IgD-negative memory B cell (primary cell): ENCODE data around the gene UFC1. TPM values are rescaled to one million over a fixed set of nuclear protein-coding genes. Genes with fewer than 3 reads are reported as not detected.

Experiments
- H3K27ac Mint-ChIP-seq, 3 donors: one replicate each; pipeline ENCODE4 v1.8.0; 2020 to 2022; ENCODE audit warnings: mild to moderate bottlenecking in 3 of 3, mixed read lengths in 3 of 3, moderate library complexity in 1 of 3
- H3K27me3 Mint-ChIP-seq: one replicate; pipeline ENCODE4 v1.8.0; 2021; ENCODE audit warnings: mixed read lengths
- H3K36me3 Mint-ChIP-seq: one replicate; pipeline ENCODE4 v1.8.0; 2020; ENCODE audit warnings: mild to moderate bottlenecking, mixed read lengths
- H3K4me1 Mint-ChIP-seq, 3 donors: one replicate each; pipeline ENCODE4 v1.8.0; 2020 to 2022; ENCODE audit warnings: mixed read lengths in 3 of 3, mild to moderate bottlenecking in 1 of 3
- H3K4me3 Mint-ChIP-seq, 4 donors: one replicate each; pipeline ENCODE4 v1.8.0; 2020 to 2022; ENCODE audit warnings: mild to moderate bottlenecking in 4 of 4, mixed read lengths in 4 of 4, moderate library complexity in 3 of 4
- H3K9me3 Mint-ChIP-seq, 3 donors: one replicate each; pipeline ENCODE4 v1.8.0; 2020 to 2021; ENCODE audit warnings: mixed read lengths in 3 of 3, mild to moderate bottlenecking in 1 of 3
- polyA plus RNA-seq: library from polyadenylated mRNA; unstranded; fragments of 300-500 nt; fragmentation: Illumina TruSeq; gene quantifications from one replicate; pipeline ENCODE4 v1.2.3, GENCODE V29; 2021

The UFC1 gene
- polyA plus RNA-seq, 1 donor from 2014 or later, result 122 TPM

DNA sequence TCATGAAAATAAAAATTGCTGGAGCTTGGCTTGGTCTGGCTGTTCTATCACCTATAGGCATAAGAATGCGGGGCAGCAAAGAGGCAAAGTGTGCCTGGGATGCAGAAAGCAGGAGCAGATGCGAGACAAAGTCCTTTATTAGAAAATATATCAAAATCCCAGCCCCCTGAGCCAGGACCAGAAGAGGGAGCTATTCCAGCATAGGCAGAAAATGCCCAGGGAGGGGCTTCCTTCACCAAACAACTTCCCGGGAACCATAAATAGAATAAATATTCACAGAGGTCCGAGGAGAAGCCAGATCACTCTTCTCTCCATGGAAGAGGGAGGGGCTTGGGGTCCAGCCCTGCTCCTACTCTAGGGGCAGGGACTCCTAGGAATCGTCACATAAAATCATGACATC is 17.4 kb downstream of the UFC1 start:
- H3K27ac Mint-ChIP-seq, result peak overlapping the region in 1 of 3 donors; percentile 86
- H3K4me1 Mint-ChIP-seq, result peaks cover 3 to 27% (median 25%) of the 10 kb centered on the region in 3 donors
- H3K27me3 Mint-ChIP-seq, result no peaks in the 10 kb centered on the region
- no peaks in the 10 kb centered on the region for H3K9me3 Mint-ChIP-seq
- H3K4me3 Mint-ChIP-seq, result peak overlapping the region in 1 of 4 donors; percentile 57
- H3K36me3 Mint-ChIP-seq, result peaks cover 2% of the 10 kb centered on the region

DNA sequence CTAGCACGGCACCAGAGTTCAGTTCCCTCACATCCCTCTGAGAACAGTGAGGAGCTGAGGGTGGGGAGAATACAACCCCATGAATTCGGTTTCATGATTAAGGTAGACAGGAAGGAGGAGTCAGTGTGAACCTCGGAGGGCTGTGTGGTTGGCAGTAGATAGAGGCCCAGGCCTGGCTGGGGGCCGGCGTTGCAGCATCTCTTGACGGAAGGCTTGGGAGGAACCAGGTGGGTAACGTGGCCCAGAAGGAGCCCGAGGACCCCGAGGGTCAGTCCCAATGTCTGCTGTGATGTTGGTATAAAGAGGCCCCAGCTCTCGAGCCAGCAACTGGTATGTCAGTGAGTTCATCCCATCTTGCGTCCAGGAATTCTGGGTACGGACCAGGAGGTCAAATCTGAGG is 17.9 kb downstream of the UFC1 start:
- peaks cover 4 to 30% (median 30%) of the 10 kb centered on the region in 3 donors for H3K4me1 Mint-ChIP-seq
- no peaks in the 10 kb centered on the region for H3K27me3 Mint-ChIP-seq
- H3K36me3 Mint-ChIP-seq, result peaks cover 2% of the 10 kb centered on the region
- H3K9me3 Mint-ChIP-seq, result no peaks in the 10 kb centered on the region
- H3K27ac Mint-ChIP-seq, result peak overlapping the region in 1 of 3 donors; percentile 86
- H3K4me3 Mint-ChIP-seq, result no peak overlapping the region

DNA sequence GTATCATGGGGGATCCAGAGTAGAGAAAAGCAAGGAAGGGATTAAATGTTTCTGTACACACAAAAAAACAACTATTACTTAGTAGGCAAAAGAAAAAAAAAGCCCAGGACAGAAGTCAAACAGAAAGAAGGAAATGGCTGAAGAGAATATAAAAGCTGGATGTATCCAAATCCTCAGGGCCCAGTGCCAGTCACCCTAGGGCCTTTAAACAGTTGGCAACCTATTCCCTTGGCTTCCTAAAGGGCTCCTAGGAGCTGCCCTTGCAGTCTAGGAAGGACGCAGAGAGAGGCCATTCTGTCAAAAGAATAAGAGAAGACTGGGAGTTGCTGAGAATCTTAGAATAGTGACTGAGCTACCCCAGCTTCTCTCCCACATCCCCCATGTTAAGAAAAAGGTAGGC is 18.6 kb downstream of the UFC1 start:
- Mint-ChIP-seq H3K36me3 (peaks cover 2% of the 10 kb centered on the region), H3K9me3 (no peaks in the 10 kb centered on the region), H3K4me3 (peak overlapping the region in 1 of 4 donors; percentile 59), H3K27me3 (no peaks in the 10 kb centered on the region), H3K4me1 (peaks cover 9 to 29% (median 25%) of the 10 kb centered on the region in 3 donors), H3K27ac (peak overlapping the region in 1 of 3 donors; percentile 12)

DNA sequence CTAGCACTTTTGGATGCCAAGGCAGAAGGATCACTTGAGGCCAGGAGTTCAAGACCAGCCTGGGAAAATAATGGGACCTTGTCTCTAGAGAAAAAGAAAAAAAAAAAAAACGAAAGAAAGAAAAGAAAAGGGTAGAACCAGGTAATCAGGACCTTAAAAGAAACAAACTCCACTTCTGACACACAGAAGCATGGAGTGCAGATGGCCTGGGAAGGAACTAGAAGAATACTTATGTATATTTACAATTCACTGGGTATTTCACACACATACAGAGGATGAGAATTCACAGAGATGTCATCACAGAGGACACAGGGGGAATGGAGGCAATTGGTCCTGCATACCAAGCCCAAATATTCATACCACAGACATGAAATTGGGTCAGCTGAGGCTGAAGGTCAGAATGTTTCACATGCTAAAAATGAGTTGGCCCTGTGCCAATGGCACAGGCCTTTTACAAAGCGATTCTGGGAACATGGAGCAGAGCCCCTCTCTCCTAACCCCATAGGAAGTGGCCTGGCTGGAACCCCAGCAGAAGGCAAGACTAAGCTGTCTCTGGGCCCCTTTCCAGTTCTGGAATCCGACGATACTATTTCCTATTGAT is 19.1 kb downstream of the UFC1 start:
- Mint-ChIP-seq H3K9me3 (no peaks in the 10 kb centered on the region), H3K4me3 (peak overlapping the region in 2 of 4 donors; percentile 59 to 76), H3K27ac (no peak overlapping the region), H3K27me3 (no peaks in the 10 kb centered on the region), H3K4me1 (peaks cover 14 to 31% (median 27%) of the 10 kb centered on the region in 3 donors), H3K36me3 (peaks cover 2% of the 10 kb centered on the region)

DNA sequence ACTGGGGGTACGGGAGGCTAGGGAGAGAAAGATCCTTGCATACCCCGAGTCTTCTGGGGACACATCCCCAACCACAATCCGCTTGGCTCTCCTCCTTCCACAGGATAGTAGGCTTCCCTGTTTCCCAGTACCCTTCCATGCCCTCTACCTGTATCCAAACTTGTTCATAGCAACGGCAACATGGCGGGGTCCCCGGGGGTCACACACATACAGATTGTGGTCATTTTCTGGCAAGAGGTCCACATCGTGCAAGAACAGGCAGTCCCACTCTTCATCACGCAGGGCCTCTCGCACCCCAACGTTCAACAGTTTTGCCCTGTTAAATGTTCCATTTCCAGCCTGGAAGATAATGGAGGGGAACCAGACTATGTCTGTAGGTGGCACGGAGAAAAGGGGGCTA is 19.9 kb downstream of the UFC1 start:
- peaks cover 20 to 35% (median 31%) of the 10 kb centered on the region in 3 donors for H3K4me1 Mint-ChIP-seq

DNA sequence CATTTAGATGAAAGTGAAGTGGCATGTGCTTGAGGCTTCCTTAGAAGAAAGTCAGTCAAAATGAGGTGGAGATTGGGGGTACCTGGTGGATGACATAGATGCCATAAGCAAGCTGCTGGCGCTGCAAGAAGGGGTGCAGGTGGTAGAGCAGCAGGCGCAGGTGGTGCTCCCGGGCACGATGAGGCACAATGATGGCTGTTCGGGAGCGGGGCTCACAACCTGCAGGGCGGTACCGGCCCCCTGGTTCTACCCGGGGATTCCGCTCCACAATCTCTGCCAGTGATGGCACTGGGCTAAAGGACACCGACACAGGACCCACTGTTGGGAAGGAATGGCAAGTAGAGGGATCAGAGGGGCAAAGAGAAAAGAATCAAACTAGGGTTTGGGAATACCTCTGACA is 21.1 kb downstream of the UFC1 start:
- Mint-ChIP-seq H3K4me3 (peak overlapping the region in 2 of 4 donors; percentile 92 to 97), H3K27me3 (no peaks in the 10 kb centered on the region), H3K36me3 (peaks cover 2% of the 10 kb centered on the region), H3K4me1 (peaks cover 20 to 35% (median 31%) of the 10 kb centered on the region in 3 donors), H3K9me3 (no peaks in the 10 kb centered on the region), H3K27ac (peak overlapping the region in 1 of 3 donors; percentile 71)

More for the DNA sequence above, 19.9 kb downstream of the UFC1 start:
- Mint-ChIP-seq H3K36me3 (peaks cover 2% of the 10 kb centered on the region), H3K27ac (peak overlapping the region in 1 of 3 donors; percentile 39), H3K9me3 (no peaks in the 10 kb centered on the region), H3K4me3 (peak overlapping the region in 2 of 4 donors; percentile 59 to 87), H3K27me3 (no peaks in the 10 kb centered on the region)

DNA sequence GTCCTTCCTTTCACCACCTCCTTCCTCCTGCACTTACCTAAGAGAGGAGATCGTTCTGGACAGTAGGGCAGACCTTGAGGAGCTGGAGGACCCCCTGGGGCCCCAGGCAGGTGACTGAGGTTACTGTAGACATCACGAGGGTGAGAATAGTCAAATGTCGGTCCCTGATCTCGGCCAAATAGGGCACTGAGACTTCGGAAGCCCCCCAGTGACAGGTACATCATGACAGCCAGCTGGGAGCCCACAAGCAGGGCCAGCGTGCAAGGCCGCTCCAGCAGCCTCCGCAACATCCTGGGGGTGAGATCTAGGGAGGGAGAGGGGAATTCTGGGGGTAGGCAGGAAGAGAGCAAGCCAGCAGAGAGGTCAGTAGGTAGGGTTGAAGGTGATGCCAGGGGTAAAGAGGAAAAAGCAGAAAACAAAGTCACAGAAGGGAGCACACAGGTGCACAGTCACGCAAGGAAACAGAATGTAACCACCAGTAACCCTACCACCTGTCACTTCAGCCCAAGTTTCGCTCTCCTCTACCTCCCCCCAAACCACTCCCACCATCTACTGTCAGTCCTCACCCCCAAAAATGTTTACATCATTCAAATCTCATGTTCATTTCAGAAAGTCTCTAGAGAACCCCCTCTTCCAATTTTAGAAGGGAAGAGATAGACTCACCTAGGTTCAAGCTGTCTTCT is 22.1 kb downstream of the UFC1 start:
- peaks cover 2% of the 10 kb centered on the region for H3K36me3 Mint-ChIP-seq

DNA sequence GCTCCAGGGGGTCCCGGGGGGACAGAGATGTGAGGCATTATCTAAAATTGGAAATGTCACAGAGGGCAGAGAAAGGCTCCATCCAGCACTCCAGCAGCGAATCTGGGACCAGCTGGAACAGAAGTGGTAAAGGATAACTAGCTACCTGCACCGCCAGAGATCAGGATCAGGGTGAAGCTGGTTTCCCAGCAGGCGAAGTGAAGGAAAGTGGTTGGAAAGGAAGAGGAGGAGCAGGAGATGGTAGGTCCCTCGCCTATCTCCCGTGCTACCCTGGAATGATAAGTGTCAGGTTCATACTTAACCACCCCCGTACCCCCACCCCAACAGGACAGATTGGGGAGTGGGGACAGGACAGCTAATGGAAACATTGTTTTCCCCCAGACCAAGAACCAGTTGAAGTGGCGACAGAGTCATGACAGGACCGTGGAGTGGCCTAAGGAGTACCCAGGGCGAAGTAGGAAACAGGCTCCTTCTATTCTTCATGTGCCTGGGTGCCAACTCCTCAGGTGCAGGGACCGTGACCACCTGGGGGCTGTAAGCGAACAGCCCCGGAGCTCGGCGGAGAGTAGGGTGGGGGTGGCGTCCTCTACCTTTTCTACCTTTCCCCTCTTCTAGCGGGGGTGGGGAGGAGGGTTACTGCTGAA is 22.8 kb downstream of the UFC1 start:
- Mint-ChIP-seq H3K27ac (peak overlapping the region; percentile 85 to 100 (median 99)), H3K4me1 (peaks cover 26 to 44% (median 37%) of the 10 kb centered on the region in 3 donors), H3K9me3 (no peaks in the 10 kb centered on the region), H3K27me3 (no peaks in the 10 kb centered on the region), H3K36me3 (peaks cover 2% of the 10 kb centered on the region), H3K4me3 (peak overlapping the region; percentile 92 to 100 (median 98))

More for the DNA sequence above, 22.1 kb downstream of the UFC1 start:
- Mint-ChIP-seq H3K27ac (peak overlapping the region; percentile 23 to 100 (median 85)), H3K4me1 (peaks cover 26 to 42% (median 39%) of the 10 kb centered on the region in 3 donors), H3K27me3 (no peaks in the 10 kb centered on the region), H3K4me3 (peak overlapping the region; percentile 92 to 100 (median 98)), H3K9me3 (no peaks in the 10 kb centered on the region)

DNA sequence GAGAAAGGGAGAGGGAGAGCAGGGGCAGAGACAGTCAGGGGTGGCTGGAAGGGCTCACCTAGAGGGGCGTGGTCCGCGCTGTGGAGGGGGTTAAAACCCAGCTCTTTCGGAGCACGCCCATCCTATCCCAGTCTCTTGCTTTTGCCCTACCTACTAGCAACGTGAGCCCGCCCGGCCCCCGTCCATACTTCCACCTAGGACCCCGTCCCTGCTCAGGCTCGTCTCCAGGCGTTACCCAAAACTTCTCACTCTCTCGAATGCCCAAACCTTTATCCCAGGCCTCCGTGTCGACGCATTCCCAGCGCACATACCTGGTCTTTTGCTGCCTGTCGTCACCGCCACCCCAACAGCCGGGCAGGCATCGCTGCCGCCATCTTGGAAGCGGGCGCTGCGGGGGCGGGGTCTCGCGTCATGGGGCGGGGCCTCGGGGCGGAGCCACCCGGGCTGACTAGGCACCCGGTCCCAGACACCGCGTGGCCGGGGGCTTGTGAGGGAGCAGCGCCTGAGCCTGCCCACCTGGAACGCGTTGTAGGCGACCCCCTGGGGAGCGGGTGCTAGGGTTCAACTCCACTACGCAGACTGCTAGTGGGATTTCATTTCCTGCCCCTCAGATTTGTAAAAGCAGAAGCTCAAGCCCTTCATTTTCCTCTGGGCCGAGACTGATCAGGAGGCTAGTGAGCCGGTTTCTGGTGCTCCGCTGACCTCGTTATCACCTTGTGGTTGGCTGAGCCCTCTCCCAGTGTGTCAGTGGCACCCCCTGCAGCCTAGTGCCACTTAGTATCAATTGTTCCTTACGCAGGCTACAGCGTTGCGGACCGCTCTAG is 23.5 kb downstream of the UFC1 start, which contains the start of gene B4GALT3:
Gene B4GALT3, minus strand, starts transcription at position 396 of the 824 bp plus-strand sequence. CDS start 1,447 bp downstream, outside the sequence.
- Mint-ChIP-seq H3K27ac (peak within 1 kb of the TSS; percentile 85 to 100 (median 99)), H3K36me3 (peaks cover 2% of the 10 kb centered on the region), H3K9me3 (no peaks in the 10 kb centered on the region), H3K4me1 (peaks cover 30 to 49% (median 41%) of the 10 kb centered on the region in 3 donors), H3K4me3 (peak within 1 kb of the TSS; percentile 92 to 100 (median 98)), H3K27me3 (no peaks in the 10 kb centered on the region)

DNA sequence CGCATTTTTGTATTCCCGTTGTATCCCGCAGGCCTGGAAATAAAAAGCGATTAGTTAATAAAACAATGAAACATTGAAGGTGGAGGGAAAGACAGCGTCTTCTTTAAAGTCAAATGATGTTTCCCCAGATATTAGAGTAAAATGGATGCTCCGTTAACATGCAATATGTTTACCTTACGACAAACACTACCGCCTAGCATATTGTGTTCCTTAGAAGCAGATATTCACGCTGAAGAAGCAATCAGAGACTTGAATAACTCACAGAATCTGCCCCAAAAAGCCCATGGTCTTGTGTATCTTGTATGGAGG is 24.1 kb downstream of the UFC1 start:
- Mint-ChIP-seq H3K36me3 (peaks cover 3% of the 10 kb centered on the region), H3K9me3 (no peaks in the 10 kb centered on the region), H3K4me1 (peaks cover 32 to 53% (median 41%) of the 10 kb centered on the region in 3 donors), H3K4me3 (peak overlapping the region; percentile 92 to 100 (median 98)), H3K27me3 (no peaks in the 10 kb centered on the region), H3K27ac (peak overlapping the region; percentile 85 to 100 (median 99))

DNA sequence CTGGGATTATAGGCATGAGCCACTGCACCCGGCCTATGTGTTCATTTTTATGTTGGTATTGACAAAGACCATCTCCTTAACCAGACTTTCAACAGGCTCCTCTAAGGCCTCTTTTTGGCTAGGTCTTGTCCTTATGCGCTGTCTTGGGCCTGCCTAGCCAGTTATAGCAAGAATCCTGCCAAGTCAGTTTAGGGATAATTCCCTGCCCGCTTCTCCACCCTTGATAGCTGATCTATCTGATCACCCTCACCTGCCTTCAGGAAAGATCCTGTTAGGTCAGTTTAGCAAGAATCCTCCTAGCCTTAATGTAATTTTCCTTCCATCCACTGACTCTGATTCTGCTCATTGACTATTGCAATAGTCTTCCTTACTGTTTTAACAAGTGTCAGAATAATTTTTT is 25.9 kb downstream of the UFC1 start:
- Mint-ChIP-seq H3K4me3 (no peak overlapping the region), H3K27ac (peak overlapping the region in 1 of 3 donors; percentile 51)

DNA sequence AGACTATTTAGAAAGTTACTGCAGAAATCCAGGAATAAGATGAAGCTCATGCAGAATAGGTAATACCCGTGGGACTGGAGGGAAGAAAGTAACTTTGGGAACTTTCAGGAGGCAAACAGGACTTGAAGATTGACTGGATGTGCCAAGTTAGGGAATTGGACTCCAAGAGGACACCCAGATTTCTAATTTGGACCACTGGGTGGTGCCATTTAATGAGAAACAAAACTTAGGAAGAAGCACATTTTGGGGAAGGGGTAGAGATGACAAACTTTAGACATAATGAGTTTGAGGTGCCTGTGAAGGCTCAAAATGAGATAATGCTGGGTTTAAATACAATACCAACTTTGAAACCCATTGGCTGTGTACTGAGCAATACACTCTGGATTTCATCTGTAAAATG is 26.9 kb downstream of the UFC1 start:
- Mint-ChIP-seq H3K9me3 (no peaks in the 10 kb centered on the region), H3K4me3 (peak overlapping the region in 3 of 4 donors; percentile 17 to 69 (median 68)), H3K27me3 (no peaks in the 10 kb centered on the region), H3K4me1 (peaks cover 47 to 66% (median 52%) of the 10 kb centered on the region in 3 donors), H3K36me3 (peaks cover 3% of the 10 kb centered on the region), H3K27ac (peak overlapping the region in 1 of 3 donors; percentile 51)

More for the DNA sequence above, 25.9 kb downstream of the UFC1 start:
- no peaks in the 10 kb centered on the region for H3K9me3 Mint-ChIP-seq
- peaks cover 41 to 65% (median 51%) of the 10 kb centered on the region in 3 donors for H3K4me1 Mint-ChIP-seq
- H3K27me3 Mint-ChIP-seq, result no peaks in the 10 kb centered on the region
- peaks cover 3% of the 10 kb centered on the region for H3K36me3 Mint-ChIP-seq

DNA sequence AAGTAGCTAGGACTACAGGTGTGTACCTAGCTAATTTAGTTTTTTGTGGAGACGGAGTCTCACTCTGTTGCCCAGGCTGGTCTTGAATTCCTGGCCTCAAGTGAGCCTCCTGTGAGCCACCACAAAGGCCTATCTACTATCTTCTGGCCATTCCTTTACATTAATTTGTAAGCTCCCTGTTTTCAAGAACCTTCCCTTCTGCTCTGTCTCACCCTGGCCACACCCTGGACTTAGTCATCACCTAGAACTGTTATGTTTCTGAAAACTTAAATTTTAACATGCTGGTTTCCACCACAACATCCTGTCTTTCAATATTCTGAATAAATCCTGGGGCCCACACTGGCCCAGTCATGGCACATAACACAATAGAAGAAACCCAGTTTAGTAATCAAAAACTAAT is 28.4 kb downstream of the UFC1 start:
- Mint-ChIP-seq H3K27ac (peak overlapping the region; percentile 49 to 80 (median 69)), H3K27me3 (no peaks in the 10 kb centered on the region), H3K9me3 (no peaks in the 10 kb centered on the region), H3K36me3 (peaks cover 3% of the 10 kb centered on the region), H3K4me1 (peaks cover 49 to 68% (median 58%) of the 10 kb centered on the region in 3 donors), H3K4me3 (peak overlapping the region; percentile 3 to 78 (median 73))

DNA sequence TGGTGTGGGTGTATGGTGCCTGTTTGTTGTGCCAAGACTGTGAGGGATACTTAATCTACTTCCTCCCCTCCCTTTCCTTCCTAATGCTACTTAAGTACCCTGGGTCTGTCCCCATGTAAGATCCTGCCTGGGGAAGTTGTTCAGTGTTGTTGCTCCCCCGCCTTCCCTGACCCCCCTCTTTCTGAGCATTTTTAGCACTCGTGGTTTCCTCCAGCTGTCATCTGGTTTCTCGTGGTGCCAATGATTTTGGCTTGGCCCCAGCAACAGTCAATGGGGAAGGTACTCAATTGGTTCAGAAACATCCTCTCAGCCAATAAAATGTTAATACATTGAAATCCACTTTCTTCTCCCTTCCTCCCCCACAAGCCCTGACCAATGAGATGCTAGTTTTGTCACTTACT is 31.5 kb downstream of the UFC1 start:
- Mint-ChIP-seq H3K36me3 (peaks cover 3% of the 10 kb centered on the region), H3K4me3 (peak overlapping the region; percentile 67 to 92 (median 84)), H3K4me1 (peaks cover 40 to 65% (median 64%) of the 10 kb centered on the region in 3 donors), H3K27ac (peak overlapping the region; percentile 40 to 95 (median 70)), H3K9me3 (no peaks in the 10 kb centered on the region), H3K27me3 (no peaks in the 10 kb centered on the region)
